ENCODE measurements around the gene TBC1D32.

The TBC1D32 gene

GRCh38 chr6:121338956-121339355, 4.7 kb upstream of the TBC1D32 start:
- TF ChIP-seq POLR2AphosphoS5 (IDR thresholded peaks at IDR 0.05; ENCODE audit: low read depth): no peak
- TF ChIP-seq REST (IDR thresholded peaks at IDR 0.05; ENCODE audit: insufficient replicate concordance, low read depth): no peak
- no peak for TF ChIP-seq CTCF (IDR thresholded peaks at IDR 0.05; ENCODE audit: insufficient read depth, low read length)
- no peak for TF ChIP-seq SPI1 (IDR thresholded peaks at IDR 0.05; ENCODE audit: borderline replicate concordance, low read depth)
- TF ChIP-seq GABPA (IDR thresholded peaks at IDR 0.05; ENCODE audit: low read depth): no peak
- DNase-seq (ENCODE audit: low read depth in 1 of 2, low spot score in 1 of 2): no peak
- Histone ChIP-seq H3K27ac (replicated peaks) (no peak overlapping the region), H3K27me3 (ENCODE audit: insufficient read depth, poor library complexity, severe bottlenecking) (no peaks in the 10 kb centered on the region), H3K4me3 (replicated peaks; ENCODE audit: insufficient read depth, low read length) (no peak overlapping the region)

GRCh38 chr6:121338366-121338765, 4.1 kb upstream of the TBC1D32 start:
- no peak for DNase-seq (ENCODE audit: low read depth in 1 of 2, low spot score in 1 of 2)

More at GRCh38 chr6:121338366-121338765, 4.1 kb upstream of the TBC1D32 start:
- no peaks in the 10 kb centered on the region for H3K27me3 ChIP-seq (ENCODE audit: insufficient read depth, poor library complexity, severe bottlenecking)
- H3K27ac ChIP-seq (replicated peaks): no peak overlapping the region
- TF ChIP-seq SPI1 (IDR thresholded peaks at IDR 0.05; ENCODE audit: borderline replicate concordance, low read depth) (no peak), CTCF (IDR thresholded peaks at IDR 0.05; ENCODE audit: insufficient read depth, low read length) (no peak), REST (IDR thresholded peaks at IDR 0.05; ENCODE audit: insufficient replicate concordance, low read depth) (no peak), GABPA (IDR thresholded peaks at IDR 0.05; ENCODE audit: low read depth) (no peak), POLR2AphosphoS5 (IDR thresholded peaks at IDR 0.05; ENCODE audit: low read depth) (no peak)
- H3K4me3 ChIP-seq (replicated peaks; ENCODE audit: insufficient read depth, low read length): no peak overlapping the region
